ENCODE results near the gene LEP.

The LEP gene

DNA sequence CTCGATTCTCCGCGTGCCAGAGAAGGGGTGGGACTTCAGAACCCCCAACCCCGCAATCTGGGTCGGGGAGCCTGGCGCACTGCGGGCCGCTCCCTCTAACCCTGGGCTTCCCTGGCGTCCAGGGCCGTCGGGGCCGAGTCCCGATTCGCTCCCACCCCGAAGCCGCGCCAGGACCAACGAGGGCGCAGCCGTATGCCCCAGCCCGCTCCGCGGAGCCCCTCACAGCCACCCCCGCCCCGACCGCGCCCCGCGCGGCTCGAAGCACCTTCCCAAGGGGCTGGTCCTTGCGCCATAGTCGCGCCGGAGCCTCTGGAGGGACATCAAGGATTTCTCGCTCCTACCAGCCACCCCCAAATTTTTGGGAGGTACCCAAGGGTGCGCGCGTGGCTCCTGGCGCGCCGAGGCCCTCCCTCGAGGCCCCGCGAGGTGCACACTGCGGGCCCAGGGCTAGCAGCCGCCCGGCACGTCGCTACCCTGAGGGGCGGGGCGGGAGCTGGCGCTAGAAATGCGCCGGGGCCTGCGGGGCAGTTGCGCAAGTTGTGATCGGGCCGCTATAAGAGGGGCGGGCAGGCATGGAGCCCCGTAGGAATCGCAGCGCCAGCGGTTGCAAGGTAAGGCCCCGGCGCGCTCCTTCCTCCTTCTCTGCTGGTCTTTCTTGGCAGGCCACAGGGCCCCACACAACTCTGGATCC lies at the start of gene LEP:
Gene LEP, plus strand, starts transcription at position 583 of the 691 bp plus-strand sequence. CDS start 10,741 bp downstream, outside the sequence.
- no peaks in the 10 kb centered on the region for H3K9me3 ChIP-seq (ENCODE audit: control insufficient read depth in 2 of 2, low read length in 2 of 2)
- H3K4me3 ChIP-seq (ENCODE audit: low read length in 2 of 2) = no peak within 1 kb of the TSS
- no peaks in the 10 kb centered on the region for H3K36me3 ChIP-seq (ENCODE audit: control insufficient read depth in 2 of 2, insufficient read depth in 2 of 2, low read length in 2 of 2)
- H3K4me1 ChIP-seq (ENCODE audit: control insufficient read depth in 2 of 2, insufficient read depth in 2 of 2, low read length in 2 of 2) = no peaks in the 10 kb centered on the region
- H3K27ac ChIP-seq (ENCODE audit: low read depth in 2 of 2, low read length in 2 of 2) = no peak within 1 kb of the TSS
- peaks cover 2 to 9% of the 10 kb centered on the region in 2 donors for H3K27me3 ChIP-seq (ENCODE audit: control insufficient read depth in 2 of 2, insufficient read depth in 2 of 2, low read length in 2 of 2)
- H3K9ac ChIP-seq (ENCODE audit: low read depth in 1 of 2, low read length in 2 of 2) = no peak within 1 kb of the TSS

- peaks cover 6 to 8% of the 10 kb centered on the region in 2 donors for H3K9me3 ChIP-seq (ENCODE audit: control insufficient read depth in 2 of 2, low read length in 2 of 2)
- H3K27me3 ChIP-seq (ENCODE audit: control insufficient read depth in 2 of 2, insufficient read depth in 2 of 2, low read length in 2 of 2) = peaks cover 0 to 4% of the 10 kb centered on the region in 2 donors
- H3K4me3 ChIP-seq (ENCODE audit: low read length in 2 of 2) = no peak overlapping the region
- no peaks in the 10 kb centered on the region for H3K36me3 ChIP-seq (ENCODE audit: control insufficient read depth in 2 of 2, insufficient read depth in 2 of 2, low read length in 2 of 2)
- no peak overlapping the region for H3K27ac ChIP-seq (ENCODE audit: low read depth in 2 of 2, low read length in 2 of 2)
- no peak overlapping the region for H3K9ac ChIP-seq (ENCODE audit: low read depth in 1 of 2, low read length in 2 of 2)
- H3K4me1 ChIP-seq (ENCODE audit: control insufficient read depth in 2 of 2, insufficient read depth in 2 of 2, low read length in 2 of 2) = no peaks in the 10 kb centered on the region
Observed at GRCh38 chr7:128192497-128193142, 48.5 kb upstream of the LEP start.

- H3K9me3 ChIP-seq (ENCODE audit: control insufficient read depth in 2 of 2, low read length in 2 of 2) = peaks cover 6 to 8% of the 10 kb centered on the region in 2 donors
- no peak overlapping the region for H3K27ac ChIP-seq (ENCODE audit: low read depth in 2 of 2, low read length in 2 of 2)
- H3K27me3 ChIP-seq (ENCODE audit: control insufficient read depth in 2 of 2, insufficient read depth in 2 of 2, low read length in 2 of 2) = peaks cover 0 to 4% of the 10 kb centered on the region in 2 donors
- H3K4me3 ChIP-seq (ENCODE audit: low read length in 2 of 2) = no peak overlapping the region
- H3K36me3 ChIP-seq (ENCODE audit: control insufficient read depth in 2 of 2, insufficient read depth in 2 of 2, low read length in 2 of 2) = no peaks in the 10 kb centered on the region
- H3K9ac ChIP-seq (ENCODE audit: low read depth in 1 of 2, low read length in 2 of 2) = no peak overlapping the region
- no peaks in the 10 kb centered on the region for H3K4me1 ChIP-seq (ENCODE audit: control insufficient read depth in 2 of 2, insufficient read depth in 2 of 2, low read length in 2 of 2)
Observed at GRCh38 chr7:128194533-128195282, 46.4 kb upstream of the LEP start.

DNA sequence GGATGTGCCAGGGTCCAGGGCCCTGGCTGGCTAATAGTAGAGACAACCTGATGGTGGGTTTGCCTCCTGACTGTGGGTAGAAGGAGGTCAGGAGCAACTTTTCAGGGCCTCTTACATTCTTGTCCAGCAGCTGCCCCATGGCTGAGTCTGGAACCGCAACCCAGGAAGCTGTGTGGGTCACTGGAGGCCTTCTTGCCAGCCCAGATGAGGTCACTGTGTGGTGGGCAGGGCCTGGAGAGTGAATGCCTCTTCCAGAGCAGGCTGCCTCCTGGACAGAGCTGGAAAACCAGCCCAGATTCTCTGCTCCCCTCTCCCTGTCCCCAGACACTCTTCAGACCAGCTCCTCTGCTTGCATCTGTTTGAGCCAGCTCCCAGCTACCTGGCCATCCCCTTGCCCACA lies 43.5 kb upstream of the LEP start:
- no peaks in the 10 kb centered on the region for H3K36me3 ChIP-seq (ENCODE audit: control insufficient read depth in 2 of 2, insufficient read depth in 2 of 2, low read length in 2 of 2)
- peaks cover 6 to 8% of the 10 kb centered on the region in 2 donors for H3K9me3 ChIP-seq (ENCODE audit: control insufficient read depth in 2 of 2, low read length in 2 of 2)
- H3K27me3 ChIP-seq (ENCODE audit: control insufficient read depth in 2 of 2, insufficient read depth in 2 of 2, low read length in 2 of 2) = peaks cover 9 to 19% of the 10 kb centered on the region in 2 donors
- H3K4me3 ChIP-seq (ENCODE audit: low read length in 2 of 2) = no peak overlapping the region
- no peak overlapping the region for H3K27ac ChIP-seq (ENCODE audit: low read depth in 2 of 2, low read length in 2 of 2)
- H3K4me1 ChIP-seq (ENCODE audit: control insufficient read depth in 2 of 2, insufficient read depth in 2 of 2, low read length in 2 of 2) = peaks cover 0 to 2% of the 10 kb centered on the region in 2 donors
- H3K9ac ChIP-seq (ENCODE audit: low read depth in 1 of 2, low read length in 2 of 2) = no peak overlapping the region

- H3K36me3 ChIP-seq (ENCODE audit: control insufficient read depth in 2 of 2, insufficient read depth in 2 of 2, low read length in 2 of 2) = no peaks in the 10 kb centered on the region
- peaks cover 12 to 24% of the 10 kb centered on the region in 2 donors for H3K27me3 ChIP-seq (ENCODE audit: control insufficient read depth in 2 of 2, insufficient read depth in 2 of 2, low read length in 2 of 2)
- H3K9ac ChIP-seq (ENCODE audit: low read depth in 1 of 2, low read length in 2 of 2) = no peak overlapping the region
- H3K27ac ChIP-seq (ENCODE audit: low read depth in 2 of 2, low read length in 2 of 2) = no peak overlapping the region
- H3K4me3 ChIP-seq (ENCODE audit: low read length in 2 of 2) = no peak overlapping the region
- H3K4me1 ChIP-seq (ENCODE audit: control insufficient read depth in 2 of 2, insufficient read depth in 2 of 2, low read length in 2 of 2) = peaks cover 0 to 2% of the 10 kb centered on the region in 2 donors
- peaks cover 6 to 8% of the 10 kb centered on the region in 2 donors for H3K9me3 ChIP-seq (ENCODE audit: control insufficient read depth in 2 of 2, low read length in 2 of 2)
Observed at GRCh38 chr7:128197989-128198580, 43.0 kb upstream of the LEP start.

GRCh38 chr7:128200376-128200775 lies 40.7 kb upstream of the LEP start:
- no peaks in the 10 kb centered on the region for H3K36me3 ChIP-seq (ENCODE audit: control insufficient read depth in 2 of 2, insufficient read depth in 2 of 2, low read length in 2 of 2)
- H3K9ac ChIP-seq (ENCODE audit: low read depth in 1 of 2, low read length in 2 of 2) = no peak overlapping the region
- peaks cover 0 to 2% of the 10 kb centered on the region in 2 donors for H3K4me1 ChIP-seq (ENCODE audit: control insufficient read depth in 2 of 2, insufficient read depth in 2 of 2, low read length in 2 of 2)
- H3K27me3 ChIP-seq (ENCODE audit: control insufficient read depth in 2 of 2, insufficient read depth in 2 of 2, low read length in 2 of 2) = peaks cover 16 to 31% of the 10 kb centered on the region in 2 donors
- H3K9me3 ChIP-seq (ENCODE audit: control insufficient read depth in 2 of 2, low read length in 2 of 2) = no peaks in the 10 kb centered on the region
- no peak overlapping the region for H3K27ac ChIP-seq (ENCODE audit: low read depth in 2 of 2, low read length in 2 of 2)
- no peak overlapping the region for H3K4me3 ChIP-seq (ENCODE audit: low read length in 2 of 2)

- Histone ChIP-seq H3K27ac (ENCODE audit: low read depth in 2 of 2, low read length in 2 of 2) (no peak overlapping the region), H3K9ac (ENCODE audit: low read depth in 1 of 2, low read length in 2 of 2) (no peak overlapping the region), H3K4me1 (ENCODE audit: control insufficient read depth in 2 of 2, insufficient read depth in 2 of 2, low read length in 2 of 2) (peaks cover 0 to 2% of the 10 kb centered on the region in 2 donors), H3K27me3 (ENCODE audit: control insufficient read depth in 2 of 2, insufficient read depth in 2 of 2, low read length in 2 of 2) (peaks cover 16 to 31% of the 10 kb centered on the region in 2 donors), H3K4me3 (ENCODE audit: low read length in 2 of 2) (peak overlapping the region in 1 of 2 donors; percentile 22), H3K36me3 (ENCODE audit: control insufficient read depth in 2 of 2, insufficient read depth in 2 of 2, low read length in 2 of 2) (no peaks in the 10 kb centered on the region), H3K9me3 (ENCODE audit: control insufficient read depth in 2 of 2, low read length in 2 of 2) (no peaks in the 10 kb centered on the region)
Observed at GRCh38 chr7:128201067-128201689, 39.9 kb upstream of the LEP start.

GRCh38 chr7:128201690-128202085 lies 39.4 kb upstream of the LEP start:
- Histone ChIP-seq H3K4me3 (ENCODE audit: low read length in 2 of 2) (peak overlapping the region in 1 of 2 donors; percentile 22), H3K36me3 (ENCODE audit: control insufficient read depth in 2 of 2, insufficient read depth in 2 of 2, low read length in 2 of 2) (no peaks in the 10 kb centered on the region), H3K4me1 (ENCODE audit: control insufficient read depth in 2 of 2, insufficient read depth in 2 of 2, low read length in 2 of 2) (peaks cover 0 to 2% of the 10 kb centered on the region in 2 donors), H3K27me3 (ENCODE audit: control insufficient read depth in 2 of 2, insufficient read depth in 2 of 2, low read length in 2 of 2) (peaks cover 16 to 31% of the 10 kb centered on the region in 2 donors), H3K9me3 (ENCODE audit: control insufficient read depth in 2 of 2, low read length in 2 of 2) (no peaks in the 10 kb centered on the region), H3K9ac (ENCODE audit: low read depth in 1 of 2, low read length in 2 of 2) (no peak overlapping the region), H3K27ac (ENCODE audit: low read depth in 2 of 2, low read length in 2 of 2) (no peak overlapping the region)

DNA sequence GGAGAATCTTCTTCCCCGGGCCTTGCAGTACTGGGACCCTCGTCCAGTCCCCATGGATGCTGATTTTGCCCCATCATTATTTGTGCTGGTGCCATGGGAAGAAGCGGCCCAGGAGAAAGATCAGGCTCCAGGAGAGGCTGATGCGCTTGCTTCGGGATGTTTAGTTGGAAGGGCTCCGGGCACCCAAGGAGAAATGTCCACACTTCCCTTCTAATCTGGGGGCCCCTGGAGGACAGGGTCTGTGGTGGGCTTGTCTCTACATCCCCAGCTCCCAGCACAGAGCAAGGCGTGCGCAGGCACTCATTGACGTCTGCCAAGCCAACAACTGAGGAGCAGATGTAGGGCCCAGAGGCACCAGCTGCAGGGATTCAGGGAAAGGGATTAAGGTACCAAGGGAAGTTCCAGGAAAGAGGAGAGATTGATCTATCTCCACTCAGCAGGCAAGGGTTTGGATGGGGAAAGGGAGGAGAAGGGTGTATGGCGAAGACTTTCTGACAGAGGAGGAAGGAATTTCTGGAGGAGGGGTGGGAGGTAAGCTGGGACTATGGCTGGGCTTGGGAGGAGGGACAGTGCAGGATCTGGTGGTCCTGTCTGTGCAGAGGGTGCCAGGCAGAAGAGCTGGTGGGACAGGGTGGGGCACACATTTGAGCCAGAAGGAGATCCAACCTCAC lies 38.7 kb upstream of the LEP start:
- H3K9me3 ChIP-seq (ENCODE audit: control insufficient read depth in 2 of 2, low read length in 2 of 2) = no peaks in the 10 kb centered on the region
- H3K4me3 ChIP-seq (ENCODE audit: low read length in 2 of 2) = no peak overlapping the region

More for the DNA sequence above, 38.7 kb upstream of the LEP start:
- Histone ChIP-seq H3K4me1 (ENCODE audit: control insufficient read depth in 2 of 2, insufficient read depth in 2 of 2, low read length in 2 of 2) (peaks cover 0 to 2% of the 10 kb centered on the region in 2 donors), H3K9ac (ENCODE audit: low read depth in 1 of 2, low read length in 2 of 2) (no peak overlapping the region), H3K27ac (ENCODE audit: low read depth in 2 of 2, low read length in 2 of 2) (no peak overlapping the region), H3K27me3 (ENCODE audit: control insufficient read depth in 2 of 2, insufficient read depth in 2 of 2, low read length in 2 of 2) (peaks cover 16 to 37% of the 10 kb centered on the region in 2 donors), H3K36me3 (ENCODE audit: control insufficient read depth in 2 of 2, insufficient read depth in 2 of 2, low read length in 2 of 2) (no peaks in the 10 kb centered on the region)

Measured in mucosa of rectum (tissue), 2 donors.